GM21786 (cell line): Measurements from ENCODE around the gene IGDCC3.

Source experiments
- ATAC-seq: cut with Tn5 transposase; IDR thresholded peaks from one replicate; pipeline ENCODE4 v1.9.1; 2021; ENCODE audit not compliant: unreplicated experiment

Gene IGDCC3

DNA sequence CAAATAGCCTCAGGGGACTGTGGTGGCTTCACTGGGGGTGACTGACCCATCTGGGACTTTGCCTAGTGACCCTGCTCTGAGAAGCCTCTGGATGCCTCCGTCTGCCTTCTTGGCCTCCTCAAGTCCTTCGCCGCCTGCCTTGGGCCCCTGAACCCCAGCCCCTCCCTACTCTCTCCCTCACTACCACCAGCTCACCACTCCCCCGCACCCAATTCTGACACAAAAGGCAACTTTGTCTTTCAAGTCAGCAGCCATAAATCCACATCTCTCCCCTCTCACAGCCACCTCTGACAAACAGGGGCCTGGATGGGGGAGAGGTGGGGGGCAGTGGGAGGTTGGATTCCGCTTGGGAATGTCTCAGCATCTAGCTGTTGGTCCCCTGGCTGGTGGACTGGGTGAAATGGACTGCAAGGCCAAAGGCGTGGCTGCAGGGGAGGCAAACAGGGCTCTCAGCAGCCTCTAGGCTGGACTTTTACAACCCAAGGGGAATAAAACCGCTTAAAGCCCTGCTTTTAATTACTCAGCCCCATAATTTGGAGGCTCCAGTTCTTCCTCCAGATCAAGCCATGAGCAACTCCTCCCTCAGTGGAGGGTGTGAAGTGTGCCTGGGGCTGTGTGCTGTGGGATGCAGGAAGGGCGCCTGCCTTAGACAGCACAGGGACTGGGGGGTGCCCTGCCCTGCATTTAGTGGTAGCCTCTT lies 33.4 kb downstream of the IGDCC3 start:
- no peak for ATAC-seq

DNA sequence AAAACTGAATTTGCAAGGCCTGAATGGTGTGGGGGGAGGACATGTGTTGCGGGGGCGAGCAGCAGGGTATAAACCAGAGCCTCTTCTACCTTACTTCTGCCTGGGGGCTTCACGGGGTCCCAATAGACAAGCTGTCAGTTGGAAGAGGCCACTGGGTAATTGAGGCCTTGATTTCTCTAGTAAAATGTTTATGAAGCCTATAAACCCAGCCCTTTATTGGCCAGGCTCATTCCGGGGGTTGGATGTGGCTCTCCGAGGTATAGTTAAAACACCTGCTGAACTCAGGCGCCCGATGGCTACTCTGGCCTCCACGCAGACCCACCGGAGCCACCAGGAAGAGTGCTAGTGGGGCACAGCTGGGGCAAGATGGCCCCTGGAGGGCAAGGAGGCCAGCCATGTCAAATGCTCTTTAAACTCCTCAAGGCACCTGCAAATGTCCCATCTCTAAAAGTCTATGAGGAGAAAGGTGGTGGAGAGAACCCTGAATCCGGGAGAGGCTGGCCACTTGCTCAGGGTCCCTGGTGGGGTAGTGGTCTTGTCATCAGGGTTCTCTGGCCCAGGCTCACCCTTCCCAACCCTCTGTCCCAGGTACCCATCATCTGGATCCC lies 34.3 kb downstream of the IGDCC3 start:
- ATAC-seq: no peak

DNA sequence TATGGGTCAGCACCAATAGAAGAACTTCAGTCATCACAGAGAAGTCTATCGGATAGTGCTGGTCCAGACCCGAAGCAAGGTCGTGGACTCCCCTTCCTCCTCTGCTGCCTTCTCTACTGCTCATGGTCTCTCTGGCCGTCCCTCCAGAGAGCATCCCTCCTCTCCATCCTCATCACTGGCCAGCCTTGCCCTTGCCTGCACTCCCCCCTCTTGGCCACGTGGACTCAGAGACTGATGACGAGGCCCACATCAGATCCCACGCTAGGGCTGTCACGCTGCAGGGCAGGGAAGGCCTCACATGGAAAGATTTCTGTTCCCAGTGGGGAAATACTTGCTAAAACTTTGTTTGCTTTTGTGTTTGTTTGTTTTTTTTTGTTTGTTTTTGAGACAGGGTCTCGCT lies 35.3 kb downstream of the IGDCC3 start:
- ATAC-seq: no peak

DNA sequence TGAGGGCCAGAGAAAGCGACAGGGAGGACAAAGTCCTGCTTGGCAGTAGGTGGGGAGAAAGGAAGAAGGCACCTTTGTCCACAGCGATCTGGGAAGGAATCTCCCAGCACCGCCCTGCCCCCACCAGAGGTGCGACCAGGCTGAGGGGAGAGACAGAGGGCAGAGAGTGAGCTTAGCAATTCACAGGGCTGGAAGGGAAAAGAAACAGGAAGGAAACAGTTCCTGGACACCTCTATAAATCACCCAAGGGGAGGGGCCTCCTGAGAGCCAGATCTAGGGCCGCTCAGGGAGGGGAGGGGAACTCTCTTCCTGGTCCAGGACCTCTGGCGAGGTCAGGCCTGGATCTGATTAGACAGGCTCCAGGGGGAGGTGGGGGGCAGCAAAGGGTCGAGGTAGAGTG lies 37.9 kb downstream of the IGDCC3 start:
- ATAC-seq: no peak

DNA sequence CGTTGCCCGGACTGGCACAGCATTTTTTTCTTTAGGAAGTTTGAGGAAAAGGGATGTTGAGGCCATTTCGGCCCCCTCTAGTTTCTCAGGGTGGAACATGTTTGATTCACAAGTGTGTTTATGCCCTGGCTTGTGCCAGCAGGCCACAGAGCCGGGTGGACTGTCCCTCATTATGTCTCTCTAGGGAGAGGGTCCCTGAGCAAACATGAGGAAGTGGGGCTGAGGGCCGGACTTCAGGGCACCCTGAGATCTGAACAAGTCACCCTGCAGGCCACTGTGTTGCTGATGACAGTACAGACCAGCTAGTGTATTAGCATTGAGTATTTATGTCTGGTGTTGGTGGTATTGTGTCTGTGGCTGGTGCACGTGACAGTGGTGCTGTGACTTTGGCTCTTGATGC lies 38.4 kb downstream of the IGDCC3 start:
- no peak for ATAC-seq

DNA sequence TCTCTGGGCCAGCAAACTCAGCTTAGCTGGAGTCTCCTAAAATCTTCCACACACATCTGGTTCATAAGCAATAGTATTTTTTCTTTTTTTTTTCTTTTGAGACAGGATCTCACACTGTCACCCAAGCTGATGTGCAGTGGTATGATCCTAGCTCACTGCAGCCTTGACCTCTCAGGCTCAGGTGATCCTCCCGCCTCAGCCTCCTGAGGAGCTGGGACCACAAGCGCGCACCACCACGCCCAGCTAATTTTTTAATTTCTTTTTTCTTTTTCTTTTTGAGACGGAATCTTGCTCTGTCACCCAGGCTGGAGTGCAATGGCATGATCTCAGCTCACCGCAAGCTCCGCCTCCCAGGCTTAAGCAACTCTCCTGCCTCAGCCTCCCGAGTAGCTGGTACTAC lies 39.0 kb downstream of the IGDCC3 start:
- ATAC-seq: no peak

DNA sequence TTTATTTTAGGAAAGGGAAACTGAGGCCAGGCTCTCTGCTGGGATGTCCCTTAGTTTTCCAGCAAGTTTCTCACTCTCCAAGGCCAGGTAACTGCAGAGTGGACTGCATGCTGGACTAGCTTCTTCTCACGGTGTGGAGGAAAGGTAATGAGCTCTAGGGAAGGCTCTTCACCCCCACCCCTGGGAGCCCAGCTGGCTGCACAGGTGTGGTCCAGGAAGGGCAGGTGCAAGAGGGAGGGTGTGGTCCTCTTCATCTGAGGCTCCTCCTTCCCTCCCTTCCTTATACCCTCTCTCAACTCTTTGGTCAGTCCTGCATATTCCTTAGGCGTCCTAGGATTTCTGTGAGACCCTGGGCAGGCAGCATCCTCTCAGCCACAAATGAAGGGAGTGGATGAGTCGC lies 39.4 kb downstream of the IGDCC3 start:
- ATAC-seq: no peak

DNA sequence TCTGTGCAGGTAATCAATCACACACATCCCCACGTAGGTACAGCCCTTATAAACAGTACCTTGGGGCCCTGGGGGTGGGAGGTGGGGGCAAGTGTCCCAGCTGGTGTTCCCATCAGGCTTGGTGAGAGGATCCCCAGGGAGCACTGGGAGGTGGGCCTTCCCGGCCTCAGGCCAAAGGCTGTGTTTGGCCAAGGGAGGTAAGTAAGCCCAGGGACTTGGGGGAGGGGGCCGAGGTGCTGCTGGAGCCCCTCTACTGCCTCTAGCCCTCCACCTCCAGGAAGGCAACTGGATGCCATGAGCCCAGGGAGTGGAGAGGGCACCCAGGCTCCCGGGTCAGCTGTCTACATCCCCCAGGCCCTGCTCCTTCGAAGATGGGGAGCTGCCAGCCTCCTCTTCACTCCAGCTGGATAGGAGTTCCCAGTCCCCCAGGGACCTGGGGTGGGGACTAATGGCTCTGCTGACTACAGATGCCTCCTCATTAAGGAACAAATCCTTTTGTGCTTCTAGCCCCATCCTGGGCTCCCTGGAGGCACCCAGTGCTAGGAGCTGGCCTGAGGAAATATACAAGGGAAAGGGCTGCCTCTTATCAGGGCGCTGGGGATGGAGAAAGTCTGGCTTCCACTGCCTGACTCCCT lies 40.2 kb downstream of the IGDCC3 start:
- no peak for ATAC-seq

DNA sequence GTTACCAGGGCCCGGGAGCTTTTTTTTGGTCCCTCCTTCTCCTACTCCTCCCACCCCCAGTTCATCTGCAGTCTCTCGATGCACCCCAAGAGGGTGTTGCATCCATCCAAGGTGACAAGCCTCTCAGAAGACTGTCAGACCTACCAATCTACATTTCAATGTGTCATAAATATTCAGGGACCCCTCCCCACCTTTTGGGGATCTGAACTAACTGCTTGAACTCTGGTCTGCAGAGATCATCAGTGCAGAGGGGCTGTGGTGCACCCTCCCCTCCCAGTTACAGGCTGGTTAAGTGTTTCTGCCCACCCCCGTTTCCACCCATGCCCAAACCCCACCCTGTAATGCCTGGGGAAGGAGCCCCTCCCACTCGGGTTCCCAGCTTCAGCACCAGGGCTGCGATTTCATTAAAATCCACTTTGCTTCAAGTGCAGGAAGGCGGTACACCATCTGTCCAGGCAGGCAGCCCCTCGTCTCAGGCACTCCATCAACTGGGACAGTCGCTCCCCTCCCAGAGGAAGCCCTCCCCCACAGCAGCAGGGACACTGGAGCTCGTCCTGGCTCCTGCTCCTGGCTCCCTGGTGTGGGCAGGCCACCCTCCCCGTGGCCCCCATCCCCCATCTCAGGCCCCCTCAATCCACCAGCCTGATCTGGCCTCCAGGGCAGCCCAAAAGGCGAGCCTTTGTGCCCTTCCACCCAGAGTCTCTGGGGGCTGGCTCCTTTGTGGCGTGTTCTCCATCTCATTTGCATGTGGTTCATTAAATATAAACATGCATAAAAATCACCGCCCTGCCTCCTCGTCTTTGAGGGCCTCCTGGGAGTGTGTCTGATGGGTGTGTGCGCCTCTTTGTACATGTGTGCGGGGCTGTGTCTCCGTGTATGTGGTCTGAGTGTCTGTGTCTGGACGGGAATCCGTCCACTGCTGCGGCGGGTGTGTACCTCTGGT lies 41.0 kb downstream of the IGDCC3 start:
- no peak for ATAC-seq

DNA sequence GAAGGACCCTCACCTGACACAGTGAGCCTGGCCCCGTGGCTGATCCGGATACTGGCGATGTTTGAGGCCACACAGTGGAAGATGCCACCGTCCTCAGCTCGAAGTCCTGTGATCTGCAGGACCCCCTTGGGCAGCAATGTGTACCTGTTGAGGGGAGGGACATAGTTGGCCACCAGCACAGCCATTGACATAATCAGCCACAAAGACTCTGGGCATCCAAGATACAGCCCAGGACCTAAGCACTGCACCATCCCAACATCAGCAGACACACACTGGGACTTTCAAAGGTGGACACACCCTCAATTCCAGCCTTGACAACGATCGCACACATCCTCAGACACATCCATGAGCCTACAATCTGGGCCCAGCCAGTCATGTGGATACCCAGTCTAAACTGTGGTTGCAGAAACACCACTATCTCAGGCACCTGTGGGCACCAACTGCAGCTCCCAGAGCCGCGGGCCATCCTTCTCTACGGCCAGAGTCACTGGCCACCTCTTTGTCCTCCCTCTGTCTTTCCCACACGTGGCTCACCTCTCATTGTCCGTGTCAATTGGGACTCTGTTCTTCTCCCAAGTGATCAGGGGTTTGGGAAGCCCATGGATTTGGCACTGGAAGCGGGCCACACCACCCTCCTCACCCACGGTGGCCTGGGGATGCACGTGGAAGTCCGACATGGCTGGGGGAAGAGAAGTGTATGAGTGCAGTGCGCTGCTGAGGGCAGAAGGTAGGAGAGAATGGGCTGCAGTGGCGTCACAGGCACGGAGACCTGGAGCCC lies 42.3 kb downstream of the IGDCC3 start:
- no peak for ATAC-seq

DNA sequence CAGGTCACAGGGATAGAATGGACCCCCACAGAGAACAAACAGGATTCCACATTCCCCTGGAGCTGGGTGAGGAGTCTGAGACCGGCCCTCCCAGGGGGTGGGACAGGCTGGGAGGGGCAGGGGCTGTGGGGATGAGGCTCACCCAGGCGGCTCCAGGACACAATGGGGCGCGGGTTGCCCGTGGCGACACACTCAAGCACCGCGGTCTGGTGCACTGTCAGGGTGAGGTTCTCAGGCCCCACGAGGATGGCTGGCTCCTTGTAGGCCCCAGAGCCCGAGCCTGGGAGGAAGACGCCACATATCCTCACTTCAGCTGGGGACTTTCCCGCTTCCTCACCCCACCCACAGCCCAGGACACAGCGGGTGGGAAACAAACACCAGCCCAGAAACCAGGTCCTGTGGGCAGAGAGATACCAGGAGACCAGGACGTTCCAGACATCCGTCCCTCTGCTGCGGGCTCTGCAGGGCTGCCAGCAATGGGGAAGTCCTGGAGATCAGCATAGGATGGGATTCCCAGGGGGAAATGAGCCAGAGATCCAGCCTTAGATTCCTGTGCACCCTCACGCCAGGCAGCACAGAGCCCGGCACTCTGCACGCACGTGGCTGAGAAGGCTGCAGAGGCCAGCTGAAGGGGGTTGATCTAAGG lies 43.1 kb downstream of the IGDCC3 start:
- ATAC-seq: no peak

DNA sequence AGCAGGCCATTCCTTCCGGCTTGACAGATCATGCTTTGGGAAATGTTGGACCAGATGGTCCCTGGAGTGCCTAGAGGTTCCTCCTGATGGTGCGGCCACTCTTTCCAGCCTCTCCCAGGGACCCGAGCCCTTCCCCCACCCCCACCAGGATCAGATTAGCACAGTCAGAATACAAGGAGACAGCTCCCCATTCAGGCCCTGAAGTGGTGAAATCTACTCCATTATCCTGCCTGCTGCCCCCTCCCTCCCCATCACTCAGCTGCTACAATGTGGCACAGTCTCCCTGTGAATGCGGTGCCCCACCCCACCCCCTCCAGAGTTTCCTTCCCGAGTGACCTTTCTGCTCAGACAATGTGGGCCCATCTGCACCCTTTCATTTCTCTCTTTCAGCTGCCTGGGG lies 43.9 kb downstream of the IGDCC3 start:
- ATAC-seq: no peak

DNA sequence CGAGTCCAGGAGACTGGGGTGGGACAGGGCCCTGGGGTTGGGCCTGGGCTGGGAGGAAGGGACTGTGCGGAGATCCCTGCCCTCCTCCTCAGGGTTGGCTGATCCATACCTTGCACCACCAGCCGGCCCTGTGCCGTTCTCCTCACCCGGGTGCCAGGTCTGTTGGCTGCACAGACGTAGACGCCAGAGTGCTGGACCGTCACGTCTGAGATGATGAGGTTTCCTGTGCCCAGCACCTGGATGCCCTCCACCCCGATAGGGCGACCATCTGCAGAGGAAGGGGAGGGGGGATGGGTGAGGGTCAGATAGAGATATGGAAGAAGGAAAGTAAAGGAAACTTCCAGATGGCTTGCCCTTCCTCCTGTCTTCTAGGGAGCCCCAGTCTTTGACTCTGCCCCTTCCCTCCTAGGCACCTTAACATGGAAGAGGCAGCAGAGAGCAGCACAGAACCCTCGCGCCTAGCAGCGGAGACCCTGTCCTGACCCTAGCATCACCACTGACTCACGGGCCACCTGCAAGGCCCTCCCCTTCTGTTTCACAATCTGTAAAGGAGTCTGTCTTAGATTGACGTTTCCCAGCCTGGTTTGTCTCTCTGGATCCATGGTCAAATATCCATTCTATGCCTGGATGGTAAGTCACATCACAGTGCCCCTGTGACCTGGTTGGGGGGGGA lies 44.5 kb downstream of the IGDCC3 start:
- no peak for ATAC-seq

DNA sequence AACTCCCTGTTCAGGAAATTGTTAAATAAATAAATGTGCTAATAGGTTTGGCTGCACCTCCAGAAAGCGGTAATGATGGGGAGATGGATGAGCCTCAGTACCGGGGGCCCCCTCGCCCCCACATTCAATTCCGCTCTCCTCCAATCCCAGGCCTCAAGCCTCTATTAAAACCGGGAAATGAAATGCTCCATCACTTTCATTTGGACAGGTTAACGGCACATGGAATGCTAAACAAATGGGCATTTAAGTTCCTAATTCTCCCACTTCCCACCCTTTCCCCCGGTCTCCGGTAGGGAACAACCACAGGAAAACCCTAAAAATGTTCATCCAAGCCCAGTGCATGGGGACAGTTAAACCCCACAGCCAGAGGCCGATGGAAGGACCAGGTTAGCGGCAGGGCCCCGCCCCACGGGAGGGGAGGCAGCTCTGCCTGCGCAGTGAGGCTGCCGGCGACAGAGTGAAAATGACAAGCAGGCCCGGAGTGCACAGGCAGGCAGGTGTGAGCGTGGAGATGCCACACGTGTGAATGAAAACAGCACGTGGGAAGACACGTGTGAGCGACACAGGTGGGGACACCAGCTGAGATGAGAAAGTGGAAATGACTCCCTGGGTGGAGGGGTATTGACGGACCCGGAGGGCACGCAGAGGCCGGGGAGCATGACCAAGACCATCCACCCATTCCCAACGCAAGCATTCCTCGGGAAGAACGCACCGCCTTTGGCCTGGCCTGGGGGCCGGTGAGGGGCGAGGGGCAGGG lies 45.2 kb downstream of the IGDCC3 start:
- ATAC-seq: no peak

DNA sequence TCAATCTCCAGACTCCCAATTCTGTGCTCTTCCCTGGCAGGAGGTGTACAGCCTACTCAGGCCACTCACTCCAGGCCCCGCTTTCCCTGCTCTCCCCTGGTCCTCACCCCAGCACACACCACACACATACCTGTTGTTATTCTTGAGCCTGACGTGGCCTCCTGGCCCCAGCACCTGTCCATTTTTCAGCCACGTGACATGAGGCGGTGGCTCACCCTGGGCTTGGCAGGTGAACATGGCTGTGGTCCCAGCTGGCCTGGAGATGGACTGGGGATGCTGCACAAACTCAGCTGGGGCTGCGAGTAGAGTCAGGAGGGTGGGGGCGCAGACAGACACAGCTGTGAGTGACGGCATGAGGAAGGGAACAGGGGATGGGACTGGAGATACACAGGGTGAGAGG lies 46.0 kb downstream of the IGDCC3 start:
- no peak for ATAC-seq

DNA sequence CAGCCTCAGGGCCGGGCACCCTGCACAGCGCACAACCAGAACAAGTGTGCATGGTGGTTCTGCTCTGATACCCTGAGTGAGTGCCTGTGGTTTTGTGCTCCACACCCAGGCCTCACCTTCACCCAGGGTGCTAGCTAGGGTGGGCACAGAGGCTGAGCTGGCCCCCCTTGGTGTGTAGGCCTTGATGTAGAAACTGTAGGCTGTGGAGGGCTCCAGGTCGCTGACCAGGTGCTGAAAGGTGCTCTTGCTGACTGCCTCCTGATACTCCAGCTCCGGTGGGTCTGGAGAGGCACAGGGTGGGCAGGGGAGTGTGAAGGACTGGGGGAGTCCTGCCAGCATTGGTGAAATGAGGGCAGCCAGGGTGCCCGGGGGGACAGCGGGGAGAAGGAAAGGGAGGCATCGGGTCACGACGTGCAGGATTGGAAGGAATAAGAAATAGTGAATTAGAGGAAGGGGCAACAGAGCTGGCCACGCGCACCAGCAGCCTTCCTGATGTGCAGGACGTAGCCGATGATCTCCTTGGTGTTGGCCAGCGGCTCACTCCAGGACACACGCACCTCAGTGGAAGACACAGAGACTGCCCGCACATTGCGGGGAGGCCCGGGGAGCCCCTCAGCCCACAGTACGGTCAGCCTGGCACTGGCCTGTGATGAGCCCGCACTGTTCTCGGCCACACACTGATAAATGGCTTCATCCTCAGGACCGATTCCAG lies 46.7 kb downstream of the IGDCC3 start:
- ATAC-seq: no peak

DNA sequence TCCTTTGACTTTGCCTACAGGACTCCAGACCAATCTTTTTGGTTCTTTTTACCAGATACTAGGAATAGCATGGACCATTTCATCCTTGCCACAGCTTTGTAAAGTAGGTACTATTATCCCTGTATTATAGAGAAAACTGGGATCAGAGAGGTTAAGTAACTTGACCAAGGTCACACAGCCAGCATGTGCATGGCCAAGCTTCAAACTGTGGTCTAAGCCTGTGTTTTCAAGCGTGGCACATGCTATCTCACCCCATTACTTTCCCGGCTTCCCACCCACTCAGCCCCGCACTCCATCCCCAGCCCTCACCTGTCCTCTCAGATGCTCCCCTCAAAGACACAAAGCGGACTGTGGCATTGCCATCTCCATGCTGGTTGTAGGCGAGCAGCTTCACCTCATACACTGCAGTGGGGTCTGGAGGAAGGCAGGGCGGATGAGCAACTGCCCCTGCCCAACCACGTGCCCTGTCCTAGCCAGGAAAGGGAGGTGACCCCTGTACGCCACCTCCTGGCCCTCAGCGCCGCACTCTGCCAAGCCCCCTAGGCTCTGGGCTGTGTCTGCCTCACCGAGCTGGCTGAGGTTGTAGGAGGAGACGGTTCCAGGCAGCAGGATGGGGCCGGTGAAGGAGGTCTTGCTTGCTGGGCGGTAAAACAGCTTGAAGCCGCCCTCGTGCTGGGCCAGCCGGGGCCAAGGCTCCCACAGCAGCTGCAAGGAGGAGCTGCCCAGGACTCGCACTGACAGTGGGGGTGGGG lies 47.6 kb downstream of the IGDCC3 start:
- ATAC-seq: no peak
